Left ventricle myocardium inferior (tissue), 1 donor: Measurements from ENCODE around the gene ZNF335. TPM values are rescaled to one million over a fixed set of nuclear protein-coding genes. Genes with fewer than 3 reads are reported as not detected.
"Not testable (repeated sequence)": the region's sequence is repeated elsewhere in the genome, so short reads cannot be mapped to it uniquely, and the experiment has no call there.

Source experiments
- DNase-seq: peaks from one replicate; pipeline ENCODE4 v3.0.0-alpha.2; 2020
- H3K27ac ChIP-seq: fragments of 200-600 bp; replicated peaks from 2 replicates; pipeline ENCODE4 v1.8.0; 2021
- H3K27me3 ChIP-seq: fragments of 200-600 bp; 2 replicates; pipeline ENCODE4 v1.8.0; 2021; ENCODE audit warnings: low read depth
- H3K36me3 ChIP-seq: fragments of 200-600 bp; 2 replicates; pipeline ENCODE4 v1.8.0; 2021
- H3K4me1 ChIP-seq: fragments of 200-600 bp; 2 replicates; pipeline ENCODE4 v1.8.0; 2021
- H3K4me3 ChIP-seq: fragments of 200-600 bp; 2 replicates; pipeline ENCODE4 v1.8.0; 2021; ENCODE audit warnings: mild to moderate bottlenecking, moderate library complexity
- H3K9me3 ChIP-seq: fragments of 200-600 bp; replicated peaks from 2 replicates; pipeline ENCODE4 v1.8.0; 2021
- intact Hi-C: fragments of 100-400 bp; cut with micrococcal nuclease; formaldehyde crosslinking; loops from one replicate; pipeline ENCODE4 v1.11.0; 2022
- total RNA-seq: library from RNA; stranded (reverse); fragmentation: NEBNext Ultra II Directional; extraction: Animal tissue kit (Norgen Biotek cat#: 25700); gene quantifications from one replicate; pipeline ENCODE4 v1.2.1, GENCODE V29; 2021
- TF ChIP-seq, protein P1 (sequence below): fragments of 200-600 bp; IDR thresholded peaks from 2 replicates; pipeline ENCODE4 v1.8.0; 2021; ENCODE audit warnings: antibody characterized with exemption, mild to moderate bottlenecking, borderline replicate concordance
- donor health status: DM: no; HTN: yes; CAD: no; lungs with severe emphysema.

The ZNF335 gene
- total RNA-seq, 1 donor from 2014 or later = 8.1 TPM

DNA sequence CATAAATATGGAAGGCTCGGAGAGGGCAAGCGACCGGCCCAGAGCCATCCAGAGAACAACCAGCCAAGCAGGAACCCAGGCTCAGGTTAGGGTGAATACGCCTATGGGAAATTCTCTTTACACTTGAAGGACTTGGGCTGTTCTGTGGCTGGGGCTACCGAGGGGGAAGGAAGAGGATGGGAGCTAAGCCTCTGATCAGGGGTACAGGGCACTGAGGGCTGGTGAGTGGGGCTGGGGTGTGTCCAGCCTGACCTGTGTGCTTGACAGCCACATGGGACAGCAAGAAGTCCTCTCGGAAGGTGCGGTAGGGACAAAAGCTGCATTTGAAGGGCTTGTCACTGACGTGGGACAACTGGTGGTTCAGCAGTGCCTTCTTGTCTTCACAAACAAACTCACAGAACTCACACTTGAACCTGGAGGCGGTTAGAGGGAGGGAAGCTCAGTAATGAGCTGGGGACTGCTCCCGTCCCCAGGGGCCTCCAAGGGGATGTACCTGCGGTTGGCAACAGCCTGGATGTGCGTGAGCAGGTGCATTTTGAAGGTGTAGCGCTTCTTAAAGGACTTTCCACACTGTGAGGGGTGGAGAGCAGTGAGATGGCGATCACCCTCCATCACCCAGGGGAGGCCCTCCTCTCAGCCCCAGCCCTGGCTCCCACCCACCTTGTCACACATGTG lies 11.9 kb downstream of the ZNF335 start:
- intact Hi-C loops = no loop called here
- TF ChIP-seq, protein P1, sequence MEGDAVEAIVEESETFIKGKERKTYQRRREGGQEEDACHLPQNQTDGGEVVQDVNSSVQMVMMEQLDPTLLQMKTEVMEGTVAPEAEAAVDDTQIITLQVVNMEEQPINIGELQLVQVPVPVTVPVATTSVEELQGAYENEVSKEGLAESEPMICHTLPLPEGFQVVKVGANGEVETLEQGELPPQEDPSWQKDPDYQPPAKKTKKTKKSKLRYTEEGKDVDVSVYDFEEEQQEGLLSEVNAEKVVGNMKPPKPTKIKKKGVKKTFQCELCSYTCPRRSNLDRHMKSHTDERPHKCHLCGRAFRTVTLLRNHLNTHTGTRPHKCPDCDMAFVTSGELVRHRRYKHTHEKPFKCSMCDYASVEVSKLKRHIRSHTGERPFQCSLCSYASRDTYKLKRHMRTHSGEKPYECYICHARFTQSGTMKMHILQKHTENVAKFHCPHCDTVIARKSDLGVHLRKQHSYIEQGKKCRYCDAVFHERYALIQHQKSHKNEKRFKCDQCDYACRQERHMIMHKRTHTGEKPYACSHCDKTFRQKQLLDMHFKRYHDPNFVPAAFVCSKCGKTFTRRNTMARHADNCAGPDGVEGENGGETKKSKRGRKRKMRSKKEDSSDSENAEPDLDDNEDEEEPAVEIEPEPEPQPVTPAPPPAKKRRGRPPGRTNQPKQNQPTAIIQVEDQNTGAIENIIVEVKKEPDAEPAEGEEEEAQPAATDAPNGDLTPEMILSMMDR = no peak
- Histone ChIP-seq H3K27me3 (no peaks in the 10 kb centered on the region), H3K9me3 (no peaks in the 10 kb centered on the region), H3K27ac (no peak overlapping the region), H3K4me1 (no peaks in the 10 kb centered on the region), H3K4me3 (no peak overlapping the region), H3K36me3 (peaks cover 90% of the 10 kb centered on the region)
- no peak for DNase-seq

DNA sequence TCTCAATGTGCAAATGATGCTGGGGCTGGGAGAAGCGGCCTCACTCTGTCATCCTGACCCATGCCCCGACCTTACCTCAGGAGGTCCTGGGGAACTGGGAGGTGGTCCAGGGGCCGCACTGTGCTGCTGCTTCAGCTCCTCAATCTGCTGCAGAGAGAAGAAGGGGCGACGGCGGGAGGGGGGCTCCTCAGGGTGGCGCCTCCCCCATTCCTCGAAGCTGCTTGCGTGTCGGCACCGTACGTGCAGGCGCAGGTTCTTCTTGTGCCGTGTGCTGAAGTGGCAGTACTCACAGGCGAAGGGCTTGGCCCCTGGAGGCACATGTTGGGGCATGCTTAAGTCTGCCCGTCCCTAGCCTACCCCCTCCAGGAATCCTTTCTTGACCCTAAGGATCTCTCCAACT lies 12.9 kb downstream of the ZNF335 start:
- intact Hi-C loops = no loop called here
- H3K9me3 ChIP-seq = no peaks in the 10 kb centered on the region
- no peak for DNase-seq
- H3K36me3 ChIP-seq = peaks cover 80% of the 10 kb centered on the region
- no peak overlapping the region for H3K4me3 ChIP-seq
- H3K27me3 ChIP-seq = no peaks in the 10 kb centered on the region
- H3K4me1 ChIP-seq = no peaks in the 10 kb centered on the region
- TF ChIP-seq, protein P1 = no peak
- no peak overlapping the region for H3K27ac ChIP-seq

DNA sequence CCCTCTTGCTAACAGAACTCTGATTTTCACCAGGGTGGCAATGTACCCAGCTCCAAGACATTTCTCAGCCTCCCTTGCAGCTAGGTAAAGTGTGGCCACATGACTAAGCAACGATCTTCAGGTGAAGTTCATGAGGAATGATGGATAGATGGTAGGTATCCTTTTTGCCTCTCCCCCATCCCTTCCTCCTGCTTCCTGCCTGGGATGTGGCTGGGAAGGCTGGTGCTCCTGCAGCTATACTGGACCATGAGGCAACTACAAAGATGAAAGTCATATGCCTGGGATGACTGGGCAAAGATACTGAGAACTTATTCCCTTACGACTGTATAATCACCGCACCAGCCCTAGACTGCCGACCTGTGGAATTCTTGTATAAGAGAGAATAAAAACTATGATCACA lies 13.4 kb downstream of the ZNF335 start:
- no peak for DNase-seq
- Histone ChIP-seq H3K9me3 (no peaks in the 10 kb centered on the region), H3K4me1 (no peaks in the 10 kb centered on the region), H3K27ac (no peak overlapping the region), H3K27me3 (no peaks in the 10 kb centered on the region), H3K4me3 (no peak overlapping the region), H3K36me3 (peaks cover 79% of the 10 kb centered on the region)
- intact Hi-C loops = no loop called here
- TF ChIP-seq, protein P1 = no peak

DNA sequence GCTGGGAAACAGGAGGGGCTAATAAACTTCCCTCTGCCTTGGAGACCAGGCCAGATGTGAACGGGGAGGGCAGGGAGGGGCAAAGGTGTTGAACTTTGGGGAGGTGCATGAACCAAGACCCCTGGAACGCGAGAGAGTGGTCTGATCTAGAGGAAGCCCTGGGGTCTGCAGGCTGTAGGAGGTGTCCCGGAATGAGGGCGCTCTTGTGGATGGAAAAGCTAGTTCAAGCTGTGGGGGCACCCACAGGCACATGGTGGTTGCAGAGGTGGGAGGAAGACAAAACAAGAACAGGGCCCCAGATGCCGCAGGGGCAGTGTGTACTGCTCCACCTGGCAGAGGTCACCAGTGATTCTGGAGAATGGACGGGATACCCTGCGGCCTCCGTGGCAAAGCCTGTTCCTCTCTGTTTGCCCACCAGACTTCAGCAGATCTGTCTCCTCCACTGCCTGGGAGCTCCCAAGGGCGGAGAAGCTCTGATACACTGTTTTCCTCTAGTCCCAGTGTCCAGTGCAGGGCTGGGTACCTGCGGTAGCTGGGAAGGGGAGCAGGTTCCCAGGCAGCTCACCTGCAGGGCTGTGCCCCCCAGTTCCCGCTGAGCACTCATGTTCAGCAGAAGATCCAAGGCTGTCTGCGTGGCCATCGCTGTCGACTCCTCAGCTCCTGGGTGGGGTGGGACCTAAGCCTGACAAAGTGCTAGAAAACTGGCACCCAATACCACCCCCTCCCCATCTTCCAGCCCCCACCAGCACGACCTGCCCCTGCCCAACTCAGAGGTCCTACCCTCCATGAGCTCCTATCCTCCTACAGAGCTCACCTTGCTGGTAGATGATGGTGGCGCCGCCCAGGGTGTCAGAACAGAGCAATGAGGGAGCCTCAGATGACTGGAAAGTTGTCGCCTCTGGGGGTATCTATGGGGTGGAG lies 14.7 kb downstream of the ZNF335 start:
- H3K4me1 ChIP-seq = no peaks in the 10 kb centered on the region
- TF ChIP-seq, protein P1 = no peak
- H3K9me3 ChIP-seq = no peaks in the 10 kb centered on the region
- DNase-seq = no peak
- no peak overlapping the region for H3K4me3 ChIP-seq
- no peaks in the 10 kb centered on the region for H3K27me3 ChIP-seq
- no peak overlapping the region for H3K27ac ChIP-seq
- intact Hi-C loops = no loop called here
- peaks cover 79% of the 10 kb centered on the region for H3K36me3 ChIP-seq

DNA sequence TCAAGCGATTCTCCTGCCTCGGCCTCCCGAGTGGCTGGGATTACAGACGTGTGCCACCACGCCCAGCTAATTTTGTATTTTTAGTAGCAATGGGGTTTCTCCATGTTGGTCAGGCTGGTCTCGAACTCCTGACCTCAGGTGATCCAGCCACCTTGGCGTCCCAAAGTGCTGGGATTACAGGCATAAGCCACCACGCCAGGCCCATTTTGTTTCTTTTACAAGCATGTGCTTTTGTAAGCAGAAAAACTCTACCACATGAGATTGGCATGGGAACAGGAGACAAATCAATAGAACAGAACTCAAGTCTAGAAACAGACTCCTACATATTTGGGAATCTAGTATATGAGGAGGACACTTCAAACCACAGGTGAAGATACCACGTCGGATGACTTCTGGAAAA lies 15.7 kb downstream of the ZNF335 start:
- peaks cover 79% of the 10 kb centered on the region for H3K36me3 ChIP-seq
- H3K4me1 ChIP-seq, H3K9me3 ChIP-seq, H3K27ac ChIP-seq, DNase-seq, H3K27me3 ChIP-seq, H3K4me3 ChIP-seq, intact Hi-C loops: not testable (repeated sequence)

DNA sequence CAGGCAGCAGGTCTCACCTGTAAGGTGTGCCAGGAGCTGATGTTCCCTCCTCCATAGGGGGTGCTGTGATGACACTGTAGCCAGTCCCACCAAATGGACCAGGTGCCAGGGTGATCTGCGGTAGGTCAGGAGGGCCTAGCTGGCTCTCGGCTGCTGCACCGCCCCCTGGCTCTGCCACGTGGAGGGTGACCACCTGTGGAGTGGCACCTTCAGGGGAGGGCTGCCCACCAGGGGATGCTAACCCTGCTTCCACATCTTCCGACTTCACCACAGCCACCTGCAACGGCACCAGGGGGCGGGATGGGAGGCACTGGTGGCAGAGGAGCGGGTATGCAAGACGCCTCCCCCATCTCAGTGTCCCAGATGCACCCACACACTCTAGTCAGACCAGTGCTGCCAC lies 18.3 kb downstream of the ZNF335 start:
- peaks cover 79% of the 10 kb centered on the region for H3K36me3 ChIP-seq
- no peaks in the 10 kb centered on the region for H3K4me1 ChIP-seq
- TF ChIP-seq, protein P1 = no peak
- no peak for DNase-seq
- H3K9me3 ChIP-seq = no peaks in the 10 kb centered on the region
- no peak overlapping the region for H3K27ac ChIP-seq
- intact Hi-C loops = no loop called here
- no peak overlapping the region for H3K4me3 ChIP-seq
- no peaks in the 10 kb centered on the region for H3K27me3 ChIP-seq
